Stimulated activated CD4-positive, alpha-beta T cell treated with anti-CD3 and anti-CD28 coated beads, Interleukin-15, amount 100 ng/mL, for 48 hours (primary cell): ENCODE data around the gene RGS3.
"Not testable (repeated sequence)": the region's sequence is repeated elsewhere in the genome, so short reads cannot be mapped to it uniquely, and the experiment has no call there.

Experiments
- DNase-seq, 2 donors: peaks; one replicate each; pipeline ENCODE4 v3.0.0-alpha.2; 2020; ENCODE audit warnings: low read depth in 2 of 2

The RGS3 gene

GRCh38 chr9:113463418-113464285 is at the start of gene RGS3:
TSS of gene RGS3 (plus strand) at chr9:113463727. CDS start at chr9:113463803, 76 bp downstream.
- DNase-seq: no peak

GRCh38 chr9:113416149-113416721 is 47.3 kb upstream of the RGS3 start:
- DNase-seq: no peak

GRCh38 chr9:113417370-113417769 is 46.2 kb upstream of the RGS3 start:
- DNase-seq: no peak

GRCh38 chr9:113421726-113422125 is 41.8 kb upstream of the RGS3 start:
- DNase-seq: no peak

- DNase-seq: no peak
Measured at GRCh38 chr9:113425072-113425471, 38.5 kb upstream of the RGS3 start.

- DNase-seq: no peak
Measured at GRCh38 chr9:113426701-113427100, 36.8 kb upstream of the RGS3 start.

- DNase-seq: no peak
Measured at GRCh38 chr9:113427629-113428028, 35.9 kb upstream of the RGS3 start.

GRCh38 chr9:113428062-113428615 is 35.4 kb upstream of the RGS3 start:
- DNase-seq: no peak

- no peak for DNase-seq
Measured at GRCh38 chr9:113431191-113431590, 32.3 kb upstream of the RGS3 start.

- no peak for DNase-seq
Measured at GRCh38 chr9:113436728-113437515, 26.6 kb upstream of the RGS3 start.

- not testable (repeated sequence) for DNase-seq
Measured at GRCh38 chr9:113437716-113438115, 25.8 kb upstream of the RGS3 start.

- no peak for DNase-seq
Measured at GRCh38 chr9:113444736-113445135, 18.8 kb upstream of the RGS3 start.

GRCh38 chr9:113446323-113446740 is 17.2 kb upstream of the RGS3 start:
- no peak for DNase-seq

GRCh38 chr9:113449376-113449775 is 14.2 kb upstream of the RGS3 start:
- DNase-seq: no peak

- DNase-seq: no peak
Measured at GRCh38 chr9:113452113-113452605, 11.4 kb upstream of the RGS3 start.

GRCh38 chr9:113454914-113455761 is 8.4 kb upstream of the RGS3 start:
- no peak for DNase-seq

- DNase-seq: no peak
Measured at GRCh38 chr9:113456235-113456634, 7.3 kb upstream of the RGS3 start.

GRCh38 chr9:113461285-113461684 is 2.2 kb upstream of the RGS3 start:
- no peak for DNase-seq

- no peak for DNase-seq
Measured at GRCh38 chr9:113461943-113462342, 1.6 kb upstream of the RGS3 start.

GRCh38 chr9:113462781-113463286 is 693 bp upstream of the RGS3 start:
- no peak for DNase-seq

- DNase-seq: no peak
Measured at GRCh38 chr9:113464286-113464660, 746 bp downstream of the RGS3 start.
